Nephron (organoid): ENCODE measurements around the gene SBK3.

Experiments
- H3K27ac Mint-ChIP-seq, 3 experiments: 2 replicates each; pipeline ENCODE4 v1.8.0; 2020; ENCODE audit warnings: mixed read lengths in 3 of 3, mild to moderate bottlenecking in 2 of 3, moderate library complexity in 1 of 3
- H3K27me3 Mint-ChIP-seq: 2 replicates; pipeline ENCODE4 v1.8.0; 2021; ENCODE audit warnings: low read depth, mild to moderate bottlenecking, moderate library complexity, mixed read lengths
- H3K36me3 Mint-ChIP-seq: 2 replicates; pipeline ENCODE4 v1.8.0; 2020; ENCODE audit warnings: low read depth, mixed read lengths
- H3K4me1 Mint-ChIP-seq: 2 replicates; pipeline ENCODE4 v1.8.0; 2020; ENCODE audit warnings: mixed read lengths
- H3K4me3 Mint-ChIP-seq, 3 experiments: 2 replicates each; pipeline ENCODE4 v1.8.0; 2020; ENCODE audit warnings: mild to moderate bottlenecking in 3 of 3, mixed read lengths in 3 of 3, moderate library complexity in 2 of 3
- H3K9me3 Mint-ChIP-seq: 2 replicates; pipeline ENCODE4 v1.8.0; 2020; ENCODE audit warnings: mixed read lengths
- TF ChIP-seq, protein P1 (sequence below), 3 experiments: fragments of 200-600 bp; sonication (generic); IDR thresholded peaks; one replicate each; pipeline ENCODE4 v1.5.0; 2021; ENCODE audit warnings: antibody characterized with exemption in 3 of 3; ENCODE audit not compliant: unreplicated experiment in 3 of 3

SBK3 gene

DNA sequence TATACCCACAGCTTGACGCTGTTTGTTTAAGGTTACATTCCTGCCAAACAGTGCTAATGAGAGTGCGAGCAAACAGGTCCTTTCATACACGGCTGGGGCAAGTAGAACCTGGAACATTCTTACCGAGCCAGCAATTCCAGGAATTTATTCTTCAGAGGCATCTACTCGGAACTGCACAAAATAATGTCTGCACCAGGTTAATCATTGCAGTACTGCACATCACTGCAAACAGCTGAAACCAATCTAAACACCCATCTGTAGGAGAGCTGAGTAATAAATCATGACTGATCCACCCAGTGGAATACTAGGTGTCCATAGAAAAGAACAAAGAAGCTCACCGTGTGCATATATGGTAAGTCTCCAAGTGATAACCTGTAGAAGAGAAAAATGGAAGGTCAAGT is 36.5 kb upstream of the SBK3 start:
- TF ChIP-seq, protein P1, sequence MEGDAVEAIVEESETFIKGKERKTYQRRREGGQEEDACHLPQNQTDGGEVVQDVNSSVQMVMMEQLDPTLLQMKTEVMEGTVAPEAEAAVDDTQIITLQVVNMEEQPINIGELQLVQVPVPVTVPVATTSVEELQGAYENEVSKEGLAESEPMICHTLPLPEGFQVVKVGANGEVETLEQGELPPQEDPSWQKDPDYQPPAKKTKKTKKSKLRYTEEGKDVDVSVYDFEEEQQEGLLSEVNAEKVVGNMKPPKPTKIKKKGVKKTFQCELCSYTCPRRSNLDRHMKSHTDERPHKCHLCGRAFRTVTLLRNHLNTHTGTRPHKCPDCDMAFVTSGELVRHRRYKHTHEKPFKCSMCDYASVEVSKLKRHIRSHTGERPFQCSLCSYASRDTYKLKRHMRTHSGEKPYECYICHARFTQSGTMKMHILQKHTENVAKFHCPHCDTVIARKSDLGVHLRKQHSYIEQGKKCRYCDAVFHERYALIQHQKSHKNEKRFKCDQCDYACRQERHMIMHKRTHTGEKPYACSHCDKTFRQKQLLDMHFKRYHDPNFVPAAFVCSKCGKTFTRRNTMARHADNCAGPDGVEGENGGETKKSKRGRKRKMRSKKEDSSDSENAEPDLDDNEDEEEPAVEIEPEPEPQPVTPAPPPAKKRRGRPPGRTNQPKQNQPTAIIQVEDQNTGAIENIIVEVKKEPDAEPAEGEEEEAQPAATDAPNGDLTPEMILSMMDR (IDR thresholded peaks at IDR 0.05; ENCODE audit: unreplicated experiment in 3 of 3) = no peak
- H3K36me3 Mint-ChIP-seq = peaks cover 12% of the 10 kb centered on the region
- H3K4me1 Mint-ChIP-seq = peaks cover 42% of the 10 kb centered on the region
- peaks cover 6% of the 10 kb centered on the region for H3K27me3 Mint-ChIP-seq
- peak overlapping the region; percentile 87 to 98 (median 96) for H3K27ac Mint-ChIP-seq
- H3K9me3 Mint-ChIP-seq = no peaks in the 10 kb centered on the region
- H3K4me3 Mint-ChIP-seq = peak overlapping the region; percentile 99

DNA sequence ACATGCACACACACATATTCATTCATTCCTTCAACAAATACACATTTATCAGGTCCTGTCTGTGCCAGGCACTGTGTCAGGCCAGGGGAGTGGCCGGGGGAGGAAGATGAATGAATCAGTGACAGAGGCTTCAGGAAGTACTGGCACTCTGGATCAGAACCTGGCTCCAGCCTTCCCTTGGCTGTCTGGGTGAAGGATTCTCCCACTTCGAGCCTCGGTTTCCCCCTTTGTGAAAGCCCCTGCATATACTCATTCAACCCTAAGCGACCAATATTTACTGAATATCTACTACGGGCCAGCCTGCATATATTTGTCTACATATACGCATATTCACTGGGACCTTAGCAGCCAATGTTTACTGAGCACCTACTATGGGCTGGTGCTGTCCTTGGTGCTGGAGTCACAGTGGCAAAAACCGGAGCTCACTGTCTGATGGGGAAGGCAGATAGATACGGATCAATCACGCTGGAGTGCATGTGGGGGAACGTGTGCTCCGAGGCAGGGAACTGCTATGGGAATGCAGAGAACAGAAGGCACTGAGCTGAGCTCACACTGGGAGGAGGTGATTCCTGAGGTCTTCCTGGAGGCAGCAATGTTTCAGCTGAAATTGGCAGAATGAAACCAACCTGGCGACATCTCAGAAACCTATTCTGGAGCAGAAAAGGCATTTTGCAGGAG is 35.9 kb upstream of the SBK3 start:
- H3K9me3 Mint-ChIP-seq = no peaks in the 10 kb centered on the region
- peak overlapping the region; percentile 87 to 98 (median 96) for H3K27ac Mint-ChIP-seq
- TF ChIP-seq, protein P1 (IDR thresholded peaks at IDR 0.05; ENCODE audit: unreplicated experiment in 3 of 3) = no peak
- H3K4me1 Mint-ChIP-seq = peaks cover 37% of the 10 kb centered on the region
- peaks cover 17% of the 10 kb centered on the region for H3K36me3 Mint-ChIP-seq
- H3K27me3 Mint-ChIP-seq = peaks cover 3% of the 10 kb centered on the region
- peak overlapping the region; percentile 99 for H3K4me3 Mint-ChIP-seq

DNA sequence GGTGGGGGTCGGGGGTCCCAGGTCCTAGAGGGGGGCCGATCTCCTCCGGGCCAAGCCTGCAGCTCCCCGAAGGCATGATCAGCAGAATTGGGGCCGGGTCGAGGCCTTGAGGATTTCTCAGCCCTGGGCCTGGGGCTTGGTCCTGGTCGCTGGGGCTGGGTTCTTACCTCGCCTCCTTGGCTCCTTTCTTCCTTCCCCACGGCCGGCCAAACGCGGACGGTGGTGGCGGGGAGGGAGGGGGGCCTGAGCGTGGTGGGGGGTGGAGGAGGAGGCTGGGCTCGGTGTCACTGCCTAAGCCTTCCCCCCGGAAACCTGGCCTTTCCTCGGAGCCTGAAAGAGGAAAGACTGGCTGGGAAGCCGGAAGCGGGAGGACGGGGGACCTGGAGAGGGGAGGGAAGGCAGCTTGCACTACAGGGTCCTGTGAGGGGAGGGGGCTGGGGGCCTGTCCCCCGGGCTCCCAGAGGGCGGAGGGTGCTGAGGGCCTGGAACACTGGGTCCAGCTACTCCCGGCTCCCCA is 35.3 kb upstream of the SBK3 start, which contains the start of gene ZNF579:
TSS of gene ZNF579 (minus strand) at position 221 of the 517 bp plus-strand sequence. CDS start 1,209 bp downstream, outside the sequence.
- peak within 1 kb of the TSS; percentile 99 for H3K4me3 Mint-ChIP-seq
- peak within 1 kb of the TSS; percentile 87 to 98 (median 96) for H3K27ac Mint-ChIP-seq
- H3K27me3 Mint-ChIP-seq = no peaks in the 10 kb centered on the region
- TF ChIP-seq, protein P1 (IDR thresholded peaks at IDR 0.05; ENCODE audit: unreplicated experiment in 3 of 3) = no peak
- no peaks in the 10 kb centered on the region for H3K9me3 Mint-ChIP-seq
- peaks cover 22% of the 10 kb centered on the region for H3K36me3 Mint-ChIP-seq
- peaks cover 31% of the 10 kb centered on the region for H3K4me1 Mint-ChIP-seq

DNA sequence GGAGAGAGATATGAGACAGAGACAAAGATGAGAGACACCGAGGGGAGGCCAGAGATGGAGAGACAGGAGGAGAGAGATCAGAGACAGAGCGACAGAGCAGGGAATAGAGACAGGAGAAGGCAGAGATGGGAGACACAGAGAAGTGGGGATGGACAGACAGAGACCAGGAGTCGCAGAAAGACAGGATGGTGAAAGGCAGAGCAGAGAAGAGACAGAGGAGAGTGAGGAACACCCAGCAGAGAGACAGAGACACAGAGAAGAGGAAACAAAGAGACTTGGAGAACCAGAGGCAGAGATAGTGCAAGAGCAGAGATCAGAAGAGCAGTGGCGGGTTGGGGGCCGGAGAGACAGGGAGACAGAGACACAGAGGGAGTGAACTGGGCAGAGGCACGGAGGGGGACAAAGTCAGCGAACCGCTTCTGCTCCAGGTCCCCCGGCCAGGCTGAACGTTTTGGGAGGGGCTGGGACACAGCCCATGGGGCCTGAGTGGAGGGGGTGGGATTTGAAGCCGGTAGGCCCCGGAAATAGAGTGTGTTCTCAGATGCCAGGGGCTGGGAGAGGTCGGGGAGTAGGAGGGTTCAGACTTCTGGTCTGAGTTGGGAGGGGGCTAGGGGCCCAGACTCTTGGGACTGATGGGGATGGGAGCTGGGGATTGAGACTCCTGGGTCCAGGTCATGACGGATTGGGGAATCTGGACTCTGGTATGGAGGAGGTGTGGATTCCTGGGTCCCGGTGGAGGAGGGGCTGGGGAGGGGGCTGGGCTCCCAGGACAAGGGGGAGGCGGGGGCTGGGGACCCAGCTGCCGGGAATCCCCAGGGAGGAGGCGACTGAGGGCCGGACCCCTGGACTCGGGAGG is 34.7 kb upstream of the SBK3 start:
- TF ChIP-seq, protein P1 (IDR thresholded peaks at IDR 0.05; ENCODE audit: unreplicated experiment in 3 of 3) = no peak
- Mint-ChIP-seq H3K27me3 (no peaks in the 10 kb centered on the region), H3K9me3 (no peaks in the 10 kb centered on the region), H3K36me3 (peaks cover 28% of the 10 kb centered on the region), H3K27ac (peak overlapping the region; percentile 87 to 98 (median 94)), H3K4me3 (peak overlapping the region; percentile 99), H3K4me1 (peaks cover 24% of the 10 kb centered on the region)

DNA sequence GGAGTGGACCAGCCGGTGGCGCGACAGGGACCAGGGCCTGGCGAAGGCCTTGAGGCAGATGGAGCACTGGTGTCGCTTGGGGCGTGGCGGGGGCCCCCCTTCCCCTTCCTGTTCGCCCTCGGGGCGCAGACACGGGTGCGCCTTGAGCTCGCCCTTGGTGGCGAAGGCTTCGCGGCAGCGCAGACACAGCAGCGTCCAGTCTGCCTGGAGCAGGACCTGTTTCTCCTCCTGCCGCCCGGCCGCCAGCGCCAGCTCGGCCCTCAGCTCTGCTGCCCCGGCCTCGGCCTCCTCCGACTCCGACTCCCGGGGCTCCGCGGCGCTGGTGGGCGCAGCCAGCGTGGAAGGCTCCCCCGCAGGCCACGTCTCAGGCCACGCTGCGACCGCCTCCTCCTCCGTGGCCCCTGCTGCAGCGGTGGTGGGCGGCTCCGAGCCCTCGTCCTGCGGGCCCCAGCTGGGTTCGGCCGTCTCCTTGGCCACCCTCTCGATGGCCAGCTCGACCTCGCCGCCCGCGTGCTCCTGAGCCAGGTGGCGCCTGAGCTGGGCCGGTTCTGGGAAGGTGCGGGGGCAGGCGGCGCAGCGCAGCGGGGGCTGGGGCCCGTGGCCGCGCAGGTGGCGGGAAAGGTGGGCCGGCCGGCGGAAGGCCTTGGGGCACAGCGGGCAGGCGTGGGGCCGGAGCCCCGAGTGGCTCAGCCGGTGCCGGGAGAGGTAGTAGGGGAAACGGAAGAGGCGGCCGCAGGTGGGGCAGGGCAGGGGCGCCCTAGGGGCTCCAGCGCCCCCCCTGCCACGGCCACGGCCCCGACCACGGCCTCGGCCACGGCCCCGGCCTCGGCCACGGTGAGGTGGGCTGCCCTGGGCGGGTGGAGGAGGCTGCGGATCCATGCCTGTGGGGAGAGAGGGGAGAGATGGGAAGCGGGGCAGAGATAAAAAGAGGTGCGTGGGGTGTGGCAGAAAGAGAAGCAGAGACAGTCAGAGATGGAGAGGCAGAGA is 33.7 kb upstream of the SBK3 start:
- Mint-ChIP-seq H3K36me3 (peaks cover 28% of the 10 kb centered on the region), H3K4me3 (peak overlapping the region; percentile 99), H3K27ac (peak overlapping the region; percentile 87 to 98 (median 94)), H3K4me1 (peaks cover 19% of the 10 kb centered on the region), H3K9me3 (no peaks in the 10 kb centered on the region), H3K27me3 (no peaks in the 10 kb centered on the region)
- TF ChIP-seq, protein P1 (IDR thresholded peaks at IDR 0.05; ENCODE audit: unreplicated experiment in 3 of 3) = no peak
